WI38 (cell line): ENCODE results near the gene LEKR1.

ENCODE experiments used
- H3K4me3 ChIP-seq: 2 replicates; pipeline ENCODE4 v1.5.1; 2011; ENCODE audit warnings: low read depth, mild to moderate bottlenecking, control low read depth, low read length
- CTCF ChIP-seq: IDR thresholded peaks from 2 replicates; pipeline ENCODE4 v1.5.1; 2012; ENCODE audit warnings: low read depth, mild to moderate bottlenecking, control low read depth, low read length

LEKR1 gene

GRCh38 chr3:156985711-156986110 lies 159.6 kb downstream of the LEKR1 start:
- H3K4me3 ChIP-seq = no peak overlapping the region

DNA sequence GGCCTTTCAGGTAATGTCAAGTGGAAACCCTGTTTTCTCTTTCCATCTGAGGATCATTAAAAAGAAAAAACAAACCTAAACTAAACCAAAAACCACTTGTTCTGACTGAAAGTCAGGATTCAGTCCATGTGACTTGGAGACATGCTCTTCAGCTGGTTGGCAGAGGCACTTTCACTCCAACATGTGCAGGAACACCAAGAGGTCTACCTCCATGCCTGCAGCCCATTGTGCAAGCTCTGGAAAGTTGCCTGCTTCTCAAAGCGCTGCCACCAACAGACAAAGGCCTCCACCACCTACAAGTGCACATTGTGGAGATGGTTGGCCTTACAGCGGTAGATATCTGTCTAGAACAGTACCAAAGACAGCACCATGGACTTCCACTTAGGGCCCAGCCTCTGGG lies 161.8 kb downstream of the LEKR1 start:
- H3K4me3 ChIP-seq = no peak overlapping the region
- TF ChIP-seq CTCF = no peak

More at GRCh38 chr3:156985711-156986110, 159.6 kb downstream of the LEKR1 start:
- no peak for TF ChIP-seq CTCF

DNA sequence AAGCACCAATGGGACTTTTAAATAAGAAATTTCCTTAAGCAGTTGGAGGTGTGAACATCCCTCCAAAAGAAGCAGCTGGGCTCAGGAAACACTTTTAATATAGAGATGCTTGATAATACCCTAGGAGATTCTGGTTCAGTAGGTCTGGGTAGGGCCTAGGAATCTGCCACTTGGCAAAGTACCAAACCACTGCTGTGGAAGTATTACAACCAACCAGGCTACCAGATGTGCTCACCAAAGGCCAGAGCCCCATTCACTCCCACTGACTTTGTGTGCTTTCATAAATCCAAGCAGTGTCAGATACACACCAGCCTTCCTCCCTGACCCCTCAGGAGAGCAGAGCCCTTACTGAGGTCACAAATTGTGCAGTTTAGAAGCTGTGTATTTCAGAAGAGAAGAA lies 171.2 kb downstream of the LEKR1 start:
- no peak overlapping the region for H3K4me3 ChIP-seq
- TF ChIP-seq CTCF = no peak

DNA sequence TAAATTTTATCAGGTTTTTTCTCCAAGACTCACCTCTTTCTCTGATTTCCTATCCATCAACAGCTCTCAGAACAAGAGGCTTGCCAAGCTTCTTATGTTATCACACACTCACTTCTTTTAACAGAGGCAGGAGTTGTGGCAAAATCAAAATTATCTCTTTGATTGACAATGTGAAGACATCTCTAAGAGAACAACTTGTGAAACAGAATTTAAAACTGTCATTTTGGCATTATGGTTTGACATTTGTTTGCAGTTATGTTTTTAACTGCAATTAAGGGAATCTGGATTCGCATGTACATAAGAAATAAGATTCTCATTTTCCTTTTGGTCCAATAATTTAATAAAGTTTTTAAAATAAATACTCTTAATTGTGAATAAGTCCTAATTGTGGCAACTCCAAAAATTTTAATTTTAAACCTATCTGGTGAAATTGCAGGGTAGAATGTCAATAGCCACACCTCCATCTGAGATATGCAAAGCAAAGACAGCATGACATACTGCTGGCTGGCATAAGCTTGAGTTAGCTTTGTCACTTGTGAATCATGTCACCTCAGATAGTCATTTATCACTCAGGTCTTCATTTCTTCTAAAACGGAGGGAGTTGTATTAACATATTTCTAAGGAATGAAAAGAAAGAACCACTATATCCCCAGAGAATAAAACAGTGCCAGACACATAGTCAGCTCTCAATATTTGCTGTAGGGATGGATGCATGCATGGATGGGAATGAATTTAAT lies 175.2 kb downstream of the LEKR1 start:
- H3K4me3 ChIP-seq = no peak overlapping the region
- no peak for TF ChIP-seq CTCF

GRCh38 chr3:157021679-157022078 lies 195.5 kb downstream of the LEKR1 start:
- no peak for TF ChIP-seq CTCF
- no peak overlapping the region for H3K4me3 ChIP-seq

DNA sequence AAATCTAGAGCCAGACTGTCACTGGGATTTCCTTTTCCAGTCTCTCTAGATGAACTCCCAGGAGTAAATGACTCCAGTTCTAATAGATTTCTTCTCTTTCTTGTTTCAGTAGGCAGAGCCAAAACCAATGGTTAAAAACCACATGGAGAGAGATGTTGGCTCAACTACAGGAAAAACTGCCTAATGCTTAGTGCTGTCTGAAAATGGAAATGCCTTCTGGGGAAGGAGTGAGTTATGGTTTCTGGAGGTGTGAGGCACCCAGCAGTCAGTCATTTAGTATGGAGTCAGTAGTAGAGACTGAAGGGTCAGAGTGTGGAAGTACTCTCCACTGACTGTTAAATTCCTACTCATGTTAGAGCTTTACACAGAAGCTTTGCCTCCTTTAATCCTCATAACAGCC lies 197.1 kb downstream of the LEKR1 start:
- H3K4me3 ChIP-seq = no peak overlapping the region
- TF ChIP-seq CTCF = no peak

- TF ChIP-seq CTCF = no peak
- H3K4me3 ChIP-seq = no peak overlapping the region
These were observed 199.9 kb downstream of the LEKR1 start for GRCh38 chr3:157026091-157026490.
